ENCODE measurements around the gene BEAN1. TPM values are rescaled to one million over a fixed set of nuclear protein-coding genes. Genes with fewer than 3 reads are reported as not detected.

The BEAN1 gene
- total RNA-seq, 1 experiment from 2014 or later, result 0.37 TPM

DNA sequence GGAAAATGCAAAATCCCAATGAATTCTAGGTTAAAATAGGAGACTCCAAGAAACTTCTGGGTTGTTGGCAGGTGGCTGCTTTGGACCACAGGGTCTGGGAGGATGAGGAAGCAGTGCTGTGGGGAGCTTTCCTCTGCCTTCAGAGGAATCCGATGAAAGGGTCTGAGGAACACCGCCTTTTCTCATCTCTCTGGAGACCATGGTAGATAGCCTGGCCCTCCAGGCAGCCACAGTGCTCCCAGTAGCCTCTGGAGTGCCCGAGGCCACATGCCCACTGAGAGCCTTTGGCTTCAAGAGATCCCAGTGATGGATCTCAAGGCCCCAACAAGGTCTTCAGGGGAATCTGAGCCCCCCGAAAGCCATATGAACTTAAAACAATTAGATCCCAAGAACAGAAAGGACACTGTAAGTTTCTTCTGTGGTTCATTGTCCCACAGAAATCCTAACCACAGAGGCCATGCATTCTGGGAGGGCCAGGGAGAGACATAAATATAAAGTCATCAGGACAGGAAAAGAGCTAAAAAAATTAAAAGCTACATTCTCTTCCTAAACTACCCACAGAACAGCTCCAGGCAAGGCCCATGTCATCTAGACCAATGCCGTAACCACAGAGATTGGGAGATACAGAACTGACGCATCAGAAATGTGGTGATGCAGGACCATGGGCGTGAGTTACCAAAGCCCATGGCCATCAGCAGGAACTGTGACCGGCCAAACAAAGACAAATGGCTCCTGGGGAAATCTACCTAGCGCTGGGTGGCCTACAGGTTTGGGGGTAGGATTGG is 98.5 kb downstream of the BEAN1 start:
- CTCF ChIA-PET, result no interaction called here
- POLR2A ChIA-PET (ENCODE audit: unreplicated experiment), result interaction anchor here (0.6 to 1.0 kb wide), 3 partner anchors 14 to 193 kb away, joined by 4 to 7 read pairs (median 5); no protein-coding TSS in a partner anchor
- Histone ChIP-seq H3K27me3 (ENCODE audit: insufficient read depth, low read depth) (no peaks in the 10 kb centered on the region), H3K4me2 (no peak overlapping the region), H3F3A (ENCODE audit: insufficient read depth, low read depth) (peaks cover 19% of the 10 kb centered on the region), H3K4me1 (replicated peaks; ENCODE audit: insufficient read depth) (peaks cover 26% of the 10 kb centered on the region), H4K20me1 (ENCODE audit: insufficient read depth) (no peaks in the 10 kb centered on the region), H3K9me3 (ENCODE audit: insufficient read depth, low read depth) (no peaks in the 10 kb centered on the region), H3K9me2 (ENCODE audit: insufficient read depth) (no peaks in the 10 kb centered on the region), H3K4me3 (no peak overlapping the region), H3K27ac (no peak overlapping the region), H2AFZ (no peak overlapping the region), H3K79me2 (ENCODE audit: low read depth) (no peaks in the 10 kb centered on the region), H3K36me3 (ENCODE audit: low read depth) (0 out of 2 replicates have a peak, but pooled peaks cover 3% of the 10 kb centered on the region)
- DNase-seq, result peak; percentile 51 to 62
- no TSS peak for BruUV-seq (replicated peaks)
- no peak for TF ChIP-seq EZH2 (IDR thresholded peaks at IDR 0.05; ENCODE audit: low read depth)
- TF ChIP-seq, protein P1, sequence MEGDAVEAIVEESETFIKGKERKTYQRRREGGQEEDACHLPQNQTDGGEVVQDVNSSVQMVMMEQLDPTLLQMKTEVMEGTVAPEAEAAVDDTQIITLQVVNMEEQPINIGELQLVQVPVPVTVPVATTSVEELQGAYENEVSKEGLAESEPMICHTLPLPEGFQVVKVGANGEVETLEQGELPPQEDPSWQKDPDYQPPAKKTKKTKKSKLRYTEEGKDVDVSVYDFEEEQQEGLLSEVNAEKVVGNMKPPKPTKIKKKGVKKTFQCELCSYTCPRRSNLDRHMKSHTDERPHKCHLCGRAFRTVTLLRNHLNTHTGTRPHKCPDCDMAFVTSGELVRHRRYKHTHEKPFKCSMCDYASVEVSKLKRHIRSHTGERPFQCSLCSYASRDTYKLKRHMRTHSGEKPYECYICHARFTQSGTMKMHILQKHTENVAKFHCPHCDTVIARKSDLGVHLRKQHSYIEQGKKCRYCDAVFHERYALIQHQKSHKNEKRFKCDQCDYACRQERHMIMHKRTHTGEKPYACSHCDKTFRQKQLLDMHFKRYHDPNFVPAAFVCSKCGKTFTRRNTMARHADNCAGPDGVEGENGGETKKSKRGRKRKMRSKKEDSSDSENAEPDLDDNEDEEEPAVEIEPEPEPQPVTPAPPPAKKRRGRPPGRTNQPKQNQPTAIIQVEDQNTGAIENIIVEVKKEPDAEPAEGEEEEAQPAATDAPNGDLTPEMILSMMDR (conservative IDR thresholded peaks at IDR 0.05), result no peak
- intact Hi-C loops (cut with micrococcal nuclease; ENCODE audit: unreplicated experiment), result no loop called here

DNA sequence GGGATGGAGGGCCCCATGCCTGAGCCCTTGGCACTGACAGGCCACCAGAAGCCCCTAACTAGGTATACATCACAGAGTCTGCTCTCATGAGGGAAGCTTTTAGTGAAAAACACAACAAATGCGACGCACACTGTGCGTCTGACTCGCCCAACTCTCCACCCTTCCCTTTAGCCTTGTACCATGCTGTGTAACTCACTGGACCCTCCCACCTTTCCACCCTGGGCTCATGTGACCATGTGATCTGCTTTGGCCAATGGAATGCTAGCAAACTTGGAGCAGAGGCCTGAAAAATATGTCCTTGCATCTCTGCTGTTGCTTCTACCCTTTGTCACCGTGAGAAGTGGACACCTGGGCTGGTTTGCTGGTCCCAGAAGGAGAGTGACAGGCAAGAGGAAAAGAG is 101.2 kb downstream of the BEAN1 start:
- H4K20me1 ChIP-seq (ENCODE audit: insufficient read depth), result no peaks in the 10 kb centered on the region
- DNase-seq, result no peak
- H3K4me3 ChIP-seq, result no peak overlapping the region
- H3K79me2 ChIP-seq (ENCODE audit: low read depth), result no peaks in the 10 kb centered on the region
- CTCF ChIA-PET, result interaction anchor here (0.6 kb wide), 1 partner anchor 302 kb away, joined by 4 read pairs; the partner anchor contains the start of gene NAE1
- POLR2A ChIA-PET (ENCODE audit: unreplicated experiment), result no interaction called here
- no peak overlapping the region for H3K27ac ChIP-seq
- no peaks in the 10 kb centered on the region for H3K9me3 ChIP-seq (ENCODE audit: insufficient read depth, low read depth)
- H3F3A ChIP-seq (ENCODE audit: insufficient read depth, low read depth), result peaks cover under 1% of the 10 kb centered on the region; the same call in 1 of the 2 replicates
- TF ChIP-seq, protein P1 (conservative IDR thresholded peaks at IDR 0.05), result no peak
- no peak for TF ChIP-seq EZH2 (IDR thresholded peaks at IDR 0.05; ENCODE audit: low read depth)
- H3K9me2 ChIP-seq (ENCODE audit: insufficient read depth), result no peaks in the 10 kb centered on the region
- BruUV-seq (replicated peaks), result no TSS peak
- no peaks in the 10 kb centered on the region for H3K4me1 ChIP-seq (replicated peaks; ENCODE audit: insufficient read depth)
- intact Hi-C loops (cut with micrococcal nuclease; ENCODE audit: unreplicated experiment), result no loop called here
- no peaks in the 10 kb centered on the region for H3K27me3 ChIP-seq (ENCODE audit: insufficient read depth, low read depth)
- no peak overlapping the region for H3K4me2 ChIP-seq
- H3K36me3 ChIP-seq (ENCODE audit: low read depth), result 0 out of 2 replicates have a peak, but pooled peaks cover 3% of the 10 kb centered on the region
- no peak overlapping the region for H2AFZ ChIP-seq

DNA sequence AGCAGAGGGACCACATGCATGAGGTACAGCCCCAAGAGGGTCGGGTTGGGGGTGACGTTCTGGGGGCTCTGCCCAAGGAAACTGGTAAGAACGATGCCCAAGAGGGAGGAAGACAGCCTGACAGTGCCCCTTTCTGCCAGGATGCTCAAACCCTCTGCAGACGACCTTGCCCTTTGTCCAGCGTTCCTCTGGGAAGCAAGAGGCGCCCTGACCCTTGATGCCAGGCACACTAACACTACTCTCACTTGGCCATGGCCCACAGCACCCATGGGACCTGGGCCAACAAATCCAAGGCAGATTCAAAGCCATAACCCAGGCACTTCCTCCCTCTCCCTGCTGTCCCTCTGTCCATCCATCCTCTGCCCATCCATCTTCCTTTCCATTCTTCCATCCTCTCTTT is 102.4 kb downstream of the BEAN1 start:
- no peaks in the 10 kb centered on the region for H3K9me2 ChIP-seq (ENCODE audit: insufficient read depth)
- TF ChIP-seq EZH2 (IDR thresholded peaks at IDR 0.05; ENCODE audit: low read depth), result no peak
- TF ChIP-seq, protein P1 (conservative IDR thresholded peaks at IDR 0.05), result no peak
- no peaks in the 10 kb centered on the region for H3K79me2 ChIP-seq (ENCODE audit: low read depth)
- H3K4me2 ChIP-seq, result no peak overlapping the region
- POLR2A ChIA-PET (ENCODE audit: unreplicated experiment), result interaction anchor here (0.6 kb wide), 1 partner anchor 244 kb away, joined by 3 read pairs; no protein-coding TSS in a partner anchor
- intact Hi-C loops (cut with micrococcal nuclease; ENCODE audit: unreplicated experiment), result no loop called here
- H2AFZ ChIP-seq, result no peak overlapping the region
- no peaks in the 10 kb centered on the region for H3K4me1 ChIP-seq (replicated peaks; ENCODE audit: insufficient read depth)
- H3F3A ChIP-seq (ENCODE audit: insufficient read depth, low read depth), result no peaks in the 10 kb centered on the region
- no peaks in the 10 kb centered on the region for H3K27me3 ChIP-seq (ENCODE audit: insufficient read depth, low read depth)
- no peak for DNase-seq
- no peaks in the 10 kb centered on the region for H3K9me3 ChIP-seq (ENCODE audit: insufficient read depth, low read depth)
- CTCF ChIA-PET, result no interaction called here
- H3K36me3 ChIP-seq (ENCODE audit: low read depth), result 0 out of 2 replicates have a peak, but pooled peaks cover 3% of the 10 kb centered on the region
- BruUV-seq (replicated peaks), result no TSS peak
- H3K27ac ChIP-seq, result no peak overlapping the region
- no peak overlapping the region for H3K4me3 ChIP-seq
- H4K20me1 ChIP-seq (ENCODE audit: insufficient read depth), result no peaks in the 10 kb centered on the region

Other genes with a start within 250 kb of the BEAN1 start
- 2.4 and 3.6 TPM in 2 replicates for gene CDH5, start 60.6 kb upstream of the BEAN1 start, total RNA-seq (2021)
- 20.1 and 20.9 TPM in 2 replicates for gene TK2, start 122.8 kb downstream of the BEAN1 start, total RNA-seq (2021)
- gene CKLF, start 125.3 kb downstream of the BEAN1 start, total RNA-seq (2021), result 77.1 and 86.4 TPM in 2 replicates
- gene CMTM1, start 139.1 kb downstream of the BEAN1 start, total RNA-seq (2021), result 6.1 and 9.4 TPM in 2 replicates
- 0.65 TPM in 1 of 2 replicates, not detected in the other for gene CMTM2, start 152.2 kb downstream of the BEAN1 start, total RNA-seq (2021)
- 32.0 and 33.1 TPM in 2 replicates for gene CMTM3, start 177.4 kb downstream of the BEAN1 start, total RNA-seq (2021)

Data from PC-9 (cell line).